DOHH2 (cell line): ENCODE measurements around the gene ESPN.

Experiments
- H3F3A ChIP-seq: fragments of 200-600 bp; sonication (generic), shearing (Covaris generic); 2 replicates; pipeline ENCODE4 v1.6.0; 2016; ENCODE audit warnings: antibody characterized with exemption, mild to moderate bottlenecking; ENCODE audit not compliant: control insufficient read depth, insufficient read depth
- H3K27ac ChIP-seq: fragments of 200-600 bp; sonication (generic); 2 replicates; pipeline ENCODE4 v1.5.1; 2014; ENCODE audit warnings: low read depth, mild to moderate bottlenecking, low read length, moderate library complexity
- H3K27me3 ChIP-seq: fragments of 200-600 bp; sonication (generic); 2 replicates; pipeline ENCODE4 v1.6.1; 2014; ENCODE audit warnings: mild to moderate bottlenecking, low read length, mixed read lengths; ENCODE audit not compliant: control insufficient read depth
- H3K36me3 ChIP-seq: fragments of 200-600 bp; sonication (generic); 2 replicates; pipeline ENCODE4 v1.6.1; 2014; ENCODE audit warnings: mild to moderate bottlenecking, low read length, moderate library complexity, mixed read lengths; ENCODE audit not compliant: control insufficient read depth
- H3K4me1 ChIP-seq: fragments of 200-600 bp; sonication (generic); 2 replicates; pipeline ENCODE4 v1.6.1; 2014; ENCODE audit warnings: mild to moderate bottlenecking, low read length, mixed read lengths; ENCODE audit not compliant: control insufficient read depth
- H3K4me2 ChIP-seq: fragments of 200-600 bp; sonication (generic); 2 replicates; pipeline ENCODE4 v1.6.0; 2014; ENCODE audit warnings: mild to moderate bottlenecking, low read length, moderate library complexity
- H3K4me3 ChIP-seq: fragments of 200-600 bp; sonication (generic); 2 replicates; pipeline ENCODE4 v1.5.1; 2014; ENCODE audit warnings: mild to moderate bottlenecking, low read length, mixed read lengths
- H3K79me2 ChIP-seq: fragments of 200-600 bp; sonication (generic); 2 replicates; pipeline ENCODE4 v1.6.1; 2014; ENCODE audit warnings: mild to moderate bottlenecking, low read length, mixed read lengths; ENCODE audit not compliant: control insufficient read depth
- H3K9me2 ChIP-seq: fragments of 200-600 bp; sonication (generic); replicated peaks from 2 replicates; pipeline ENCODE4 v1.6.1; 2014; ENCODE audit warnings: mild to moderate bottlenecking, low read length, mixed read lengths; ENCODE audit not compliant: control insufficient read depth
- H3K9me3 ChIP-seq: fragments of 200-600 bp; sonication (generic); 2 replicates; pipeline ENCODE4 v1.6.1; 2014; ENCODE audit warnings: antibody characterized with exemption, low read length, mixed read lengths; ENCODE audit not compliant: control insufficient read depth, insufficient read depth
- H4K20me1 ChIP-seq: fragments of 200-600 bp; sonication (generic); 2 replicates; pipeline ENCODE4 v1.6.0; 2014; ENCODE audit warnings: low read depth, mild to moderate bottlenecking, antibody characterized with exemption, low read length, moderate library complexity; ENCODE audit not compliant: control insufficient read depth, insufficient read depth
- EZH2phosphoT487 ChIP-seq: fragments of 200-600 bp; sonication (generic); IDR thresholded peaks from 2 replicates; pipeline ENCODE4 v1.6.1; 2017; ENCODE audit warnings: borderline replicate concordance, mild to moderate bottlenecking, antibody characterized with exemption, low read length, moderate library complexity, mixed read lengths
- TF ChIP-seq, protein P1 (sequence below): fragments of 200-600 bp; sonication (generic); IDR thresholded peaks from one replicate; pipeline ENCODE4 v1.5.1; 2014; ENCODE audit warnings: antibody characterized with exemption, mild to moderate bottlenecking, low read depth, low read length; ENCODE audit not compliant: poor library complexity, severe bottlenecking

ESPN gene

DNA sequence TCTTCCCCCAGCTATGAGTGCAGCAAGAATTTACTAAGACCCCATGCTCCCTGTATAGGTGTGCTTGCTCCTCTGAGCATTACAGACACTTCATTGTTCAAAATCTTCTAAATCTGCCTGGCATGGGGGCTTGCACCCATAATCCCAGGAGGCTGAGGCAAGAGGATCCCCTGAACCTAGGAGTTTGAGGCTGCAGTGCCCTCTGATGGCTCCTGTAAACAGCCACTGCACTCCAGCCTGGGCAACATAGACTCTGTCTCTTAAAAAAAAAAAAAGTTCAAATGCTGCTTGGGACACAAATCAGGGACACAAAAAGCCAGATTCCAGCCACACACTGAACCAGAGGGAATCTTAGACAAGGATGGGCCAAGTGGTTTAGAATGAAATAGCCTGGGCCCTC, 27.6 kb upstream of the ESPN start:
- H4K20me1 ChIP-seq = no peaks in the 10 kb centered on the region
- no peaks in the 10 kb centered on the region for H3K9me3 ChIP-seq
- H3K9me2 ChIP-seq = no peaks in the 10 kb centered on the region

DNA sequence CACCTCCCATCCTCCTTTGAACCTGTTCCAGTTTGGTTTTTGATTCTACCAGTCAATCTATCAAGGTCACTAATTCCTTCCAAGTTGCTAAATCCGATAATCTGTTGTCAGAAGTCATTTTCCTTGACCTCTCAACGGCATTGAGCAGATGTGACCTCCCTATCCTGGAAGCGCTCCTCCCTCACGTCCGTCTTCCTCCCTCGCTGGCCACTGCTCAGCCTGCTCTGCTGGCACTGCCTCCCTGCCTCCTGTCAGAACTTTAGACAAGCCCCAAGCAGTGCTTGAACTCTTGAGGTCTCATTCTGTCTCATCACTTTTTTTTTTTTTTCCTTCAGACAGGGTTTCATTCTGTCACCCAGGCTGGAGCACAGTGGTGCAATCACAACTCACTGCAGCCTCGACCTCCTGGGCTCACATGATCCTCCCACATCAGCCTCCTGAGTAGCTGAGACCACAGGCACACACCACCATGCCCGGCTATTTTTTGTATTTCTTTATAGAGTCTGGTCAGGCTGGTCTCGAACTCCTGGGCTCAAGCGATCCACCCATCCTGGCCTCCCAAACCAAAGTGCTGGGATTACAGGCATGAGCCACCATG, 26.6 kb upstream of the ESPN start:
- Histone ChIP-seq H4K20me1 (no peaks in the 10 kb centered on the region), H3K27me3 (no peaks in the 10 kb centered on the region), H3K36me3 (no peaks in the 10 kb centered on the region), H3K4me2 (no peak overlapping the region), H3K79me2 (no peaks in the 10 kb centered on the region), H3K4me3 (no peak overlapping the region), H3K9me2 (no peaks in the 10 kb centered on the region), H3K27ac (no peak overlapping the region), H3K4me1 (peaks cover 13% of the 10 kb centered on the region), H3K9me3 (no peaks in the 10 kb centered on the region), H3F3A (no peaks in the 10 kb centered on the region; the same call in 1 of the 2 replicates)
- no peak for TF ChIP-seq EZH2phosphoT487
- TF ChIP-seq, protein P1, sequence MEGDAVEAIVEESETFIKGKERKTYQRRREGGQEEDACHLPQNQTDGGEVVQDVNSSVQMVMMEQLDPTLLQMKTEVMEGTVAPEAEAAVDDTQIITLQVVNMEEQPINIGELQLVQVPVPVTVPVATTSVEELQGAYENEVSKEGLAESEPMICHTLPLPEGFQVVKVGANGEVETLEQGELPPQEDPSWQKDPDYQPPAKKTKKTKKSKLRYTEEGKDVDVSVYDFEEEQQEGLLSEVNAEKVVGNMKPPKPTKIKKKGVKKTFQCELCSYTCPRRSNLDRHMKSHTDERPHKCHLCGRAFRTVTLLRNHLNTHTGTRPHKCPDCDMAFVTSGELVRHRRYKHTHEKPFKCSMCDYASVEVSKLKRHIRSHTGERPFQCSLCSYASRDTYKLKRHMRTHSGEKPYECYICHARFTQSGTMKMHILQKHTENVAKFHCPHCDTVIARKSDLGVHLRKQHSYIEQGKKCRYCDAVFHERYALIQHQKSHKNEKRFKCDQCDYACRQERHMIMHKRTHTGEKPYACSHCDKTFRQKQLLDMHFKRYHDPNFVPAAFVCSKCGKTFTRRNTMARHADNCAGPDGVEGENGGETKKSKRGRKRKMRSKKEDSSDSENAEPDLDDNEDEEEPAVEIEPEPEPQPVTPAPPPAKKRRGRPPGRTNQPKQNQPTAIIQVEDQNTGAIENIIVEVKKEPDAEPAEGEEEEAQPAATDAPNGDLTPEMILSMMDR = no peak

More for the DNA sequence above, 27.6 kb upstream of the ESPN start:
- Histone ChIP-seq H3K36me3 (no peaks in the 10 kb centered on the region), H3K4me3 (no peak overlapping the region), H3K27ac (no peak overlapping the region), H3K4me1 (peaks cover 18% of the 10 kb centered on the region), H3F3A (no peaks in the 10 kb centered on the region; the same call in 1 of the 2 replicates), H3K27me3 (no peaks in the 10 kb centered on the region), H3K4me2 (no peak overlapping the region), H3K79me2 (peaks cover 9% of the 10 kb centered on the region)
- TF ChIP-seq EZH2phosphoT487 = no peak
- TF ChIP-seq, protein P1 = peak; percentile 37

DNA sequence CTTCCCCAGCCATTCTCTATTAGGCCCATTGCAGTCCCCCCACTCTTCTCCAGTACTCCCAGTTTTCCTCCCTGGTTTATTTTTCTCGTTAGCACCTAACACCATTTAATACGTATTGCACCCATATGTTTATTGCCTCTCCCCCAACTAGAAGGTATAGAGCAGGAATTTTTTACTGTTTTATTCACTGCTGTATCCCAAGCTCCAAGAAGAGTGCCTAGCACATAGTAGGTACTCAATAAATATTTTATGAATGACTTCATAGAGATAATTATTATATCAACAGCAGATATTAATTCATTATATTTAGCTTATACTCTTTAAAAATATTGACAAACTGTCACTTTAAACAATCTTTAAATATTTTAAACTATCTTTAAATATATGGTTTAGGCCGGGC, 25.3 kb upstream of the ESPN start:
- no peak overlapping the region for H3K27ac ChIP-seq
- no peaks in the 10 kb centered on the region for H3K27me3 ChIP-seq
- H3K4me2 ChIP-seq = no peak overlapping the region
- no peaks in the 10 kb centered on the region for H3K36me3 ChIP-seq
- no peaks in the 10 kb centered on the region for H3K9me3 ChIP-seq
- H3F3A ChIP-seq = no peaks in the 10 kb centered on the region; the same call in 1 of the 2 replicates
- H3K79me2 ChIP-seq = no peaks in the 10 kb centered on the region
- peaks cover 8% of the 10 kb centered on the region for H3K4me1 ChIP-seq
- H3K9me2 ChIP-seq = no peaks in the 10 kb centered on the region
- H4K20me1 ChIP-seq = no peaks in the 10 kb centered on the region
- no peak overlapping the region for H3K4me3 ChIP-seq
- TF ChIP-seq, protein P1 = no peak
- no peak for TF ChIP-seq EZH2phosphoT487
